Ishikawa (cell line): ENCODE measurements around the gene RNU5B-1.

Experiments used
- CEBPB ChIP-seq: IDR thresholded peaks from 2 replicates; pipeline ENCODE4 v1.6.1; 2012
- CREB1 ChIP-seq: IDR thresholded peaks from 2 replicates; pipeline ENCODE4 v1.6.1; 2012; ENCODE audit warnings: low read depth
- EGR1 ChIP-seq: IDR thresholded peaks from 2 replicates; pipeline ENCODE4 v1.6.1; 2012
- EP300 ChIP-seq: IDR thresholded peaks from 2 replicates; pipeline ENCODE4 v1.6.1; 2012; ENCODE audit warnings: borderline replicate concordance
- FOXM1 ChIP-seq: IDR thresholded peaks from 2 replicates; pipeline ENCODE4 v1.6.1; 2012; ENCODE audit warnings: low read depth, borderline replicate concordance
- MAX ChIP-seq: IDR thresholded peaks from 2 replicates; pipeline ENCODE4 v1.6.1; 2012
- NFIC ChIP-seq: IDR thresholded peaks from 2 replicates; pipeline ENCODE4 v1.6.1; 2012
- RAD21 ChIP-seq: IDR thresholded peaks from 2 replicates; pipeline ENCODE4 v1.6.1; 2012; ENCODE audit warnings: low read depth
- REST ChIP-seq: IDR thresholded peaks from 2 replicates; pipeline ENCODE4 v1.6.1; 2012; ENCODE audit warnings: low read depth, mild to moderate bottlenecking
- TAF1 ChIP-seq: IDR thresholded peaks from 2 replicates; pipeline ENCODE4 v1.6.1; 2012; ENCODE audit warnings: low read depth, mild to moderate bottlenecking
- TCF12 ChIP-seq: IDR thresholded peaks from 2 replicates; pipeline ENCODE4 v1.6.1; 2012; ENCODE audit warnings: low read depth
- TEAD4 ChIP-seq: IDR thresholded peaks from 2 replicates; pipeline ENCODE4 v1.6.1; 2012
- USF1 ChIP-seq: IDR thresholded peaks from 2 replicates; pipeline ENCODE4 v1.6.1; 2012
- YY1 ChIP-seq: IDR thresholded peaks from 2 replicates; pipeline ENCODE4 v1.6.1; 2012; ENCODE audit warnings: low read depth
- ZBTB7A ChIP-seq: IDR thresholded peaks from 2 replicates; pipeline ENCODE4 v1.6.1; 2012; ENCODE audit warnings: low read depth

Gene RNU5B-1

GRCh38 chr15:65305776-65306175, 1.3 kb downstream of the RNU5B-1 start:
- TF ChIP-seq REST (no peak), TCF12 (no peak), YY1 (no peak), EP300 (no peak), RAD21 (no peak), FOXM1 (no peak), CEBPB (no peak), MAX (no peak), CREB1 (no peak), EGR1 (no peak), USF1 (no peak), TAF1 (no peak), TEAD4 (no peak)

- TF ChIP-seq NFIC, result no peak
- TF ChIP-seq CREB1, result no peak
- TF ChIP-seq CEBPB, result no peak
- no peak for TF ChIP-seq TEAD4
- no peak for TF ChIP-seq YY1
These were observed 2.1 kb downstream of the RNU5B-1 start for GRCh38 chr15:65306551-65306950.

GRCh38 chr15:65307978-65308377, 3.5 kb downstream of the RNU5B-1 start:
- no peak for TF ChIP-seq FOXM1
- TF ChIP-seq REST, result no peak
- TF ChIP-seq RAD21, result no peak
- no peak for TF ChIP-seq NFIC
- no peak for TF ChIP-seq YY1
- TF ChIP-seq CEBPB, result no peak
- TF ChIP-seq TEAD4, result no peak
- no peak for TF ChIP-seq ZBTB7A
- no peak for TF ChIP-seq CREB1
- TF ChIP-seq TCF12, result no peak
- no peak for TF ChIP-seq EP300

GRCh38 chr15:65309882-65310418, 5.5 kb downstream of the RNU5B-1 start:
- TF ChIP-seq ZBTB7A, result no peak
- TF ChIP-seq EGR1, result no peak
- TF ChIP-seq USF1, result no peak
- no peak for TF ChIP-seq TEAD4
- no peak for TF ChIP-seq NFIC
- no peak for TF ChIP-seq CEBPB
- TF ChIP-seq CREB1, result no peak
- TF ChIP-seq TAF1, result no peak
- no peak for TF ChIP-seq RAD21
- TF ChIP-seq YY1, result no peak
- no peak for TF ChIP-seq TCF12

- TF ChIP-seq CREB1 (no peak), YY1 (no peak), CEBPB (no peak), FOXM1 (no peak), USF1 (no peak), EP300 (no peak), MAX (no peak), TEAD4 (no peak), EGR1 (no peak), TAF1 (no peak), NFIC (no peak), TCF12 (no peak), REST (no peak), RAD21 (no peak), ZBTB7A (no peak)
These were observed 6.1 kb downstream of the RNU5B-1 start for GRCh38 chr15:65310431-65311137.
